Measurements from ENCODE around the gene SH3PXD2B.
A peak's percentile ranks its signal among the peaks of the same experiment; 100 is the strongest.
"Not testable (repeated sequence)": the region's sequence is repeated elsewhere in the genome, so short reads cannot be mapped to it uniquely, and the experiment has no call there.

SH3PXD2B gene

GRCh38 chr5:172362755-172363154 lies 91.6 kb downstream of the SH3PXD2B start:
- no peak for DNase-seq

GRCh38 chr5:172361566-172362238 lies 92.6 kb downstream of the SH3PXD2B start:
- DNase-seq, result peak; percentile 100

- no peak for DNase-seq
Measured at GRCh38 chr5:172358345-172358744, 96.0 kb downstream of the SH3PXD2B start.

- no peak for DNase-seq
Measured at GRCh38 chr5:172356527-172356926, 97.8 kb downstream of the SH3PXD2B start.

- DNase-seq, result no peak
Measured at GRCh38 chr5:172356047-172356446, 98.3 kb downstream of the SH3PXD2B start.

- no peak for DNase-seq
Measured at GRCh38 chr5:172353846-172354245, 100.5 kb downstream of the SH3PXD2B start.

- DNase-seq, result no peak
Measured at GRCh38 chr5:172353271-172353812, 101.0 kb downstream of the SH3PXD2B start.

- DNase-seq, result not testable (repeated sequence)
Measured at GRCh38 chr5:172352526-172352925, 101.8 kb downstream of the SH3PXD2B start.

GRCh38 chr5:172351240-172351778 lies 103.0 kb downstream of the SH3PXD2B start:
- no peak for DNase-seq

- no peak for DNase-seq
Measured at GRCh38 chr5:172350212-172351181, 103.8 kb downstream of the SH3PXD2B start.

GRCh38 chr5:172348733-172349132 lies 105.6 kb downstream of the SH3PXD2B start:
- DNase-seq, result not testable (repeated sequence)

GRCh38 chr5:172348084-172348483 lies 106.2 kb downstream of the SH3PXD2B start:
- no peak for DNase-seq

- no peak for DNase-seq
Measured at GRCh38 chr5:172347496-172348052, 106.8 kb downstream of the SH3PXD2B start.

GRCh38 chr5:172345881-172346280 lies 108.4 kb downstream of the SH3PXD2B start:
- DNase-seq, result no peak

GRCh38 chr5:172344855-172345409 lies 109.4 kb downstream of the SH3PXD2B start:
- no peak for DNase-seq

- DNase-seq, result no peak
Measured at GRCh38 chr5:172343741-172344140, 110.6 kb downstream of the SH3PXD2B start.

GRCh38 chr5:172342918-172343317 lies 111.4 kb downstream of the SH3PXD2B start:
- no peak for DNase-seq

GRCh38 chr5:172339264-172340180 lies 114.8 kb downstream of the SH3PXD2B start:
- no peak for DNase-seq

GRCh38 chr5:172336676-172337285 lies 117.5 kb downstream of the SH3PXD2B start:
- DNase-seq, result no peak

GRCh38 chr5:172336264-172336663 lies 118.1 kb downstream of the SH3PXD2B start:
- no peak for DNase-seq

- DNase-seq, result no peak
Measured at GRCh38 chr5:172335721-172336120, 118.6 kb downstream of the SH3PXD2B start.
